LNCAP (cell line): ENCODE measurements around the gene UBE4A.

Source experiments
- CTCF ChIP-seq: fragments of 450-650 bp; IDR thresholded peaks from 2 replicates; pipeline ENCODE4 v1.5.1; 2017; ENCODE audit warnings: mild to moderate bottlenecking

The UBE4A gene

GRCh38 chr11:118436639-118437207, 77.3 kb downstream of the UBE4A start:
- TF ChIP-seq CTCF = 0 out of 2 replicates have a peak, but pooled peaks have one; percentile 19

GRCh38 chr11:118437208-118438125, 78.1 kb downstream of the UBE4A start:
- TF ChIP-seq CTCF = no peak

- no peak for TF ChIP-seq CTCF
Observed at GRCh38 chr11:118438314-118438931, 79.0 kb downstream of the UBE4A start.

GRCh38 chr11:118439646-118440045, 80.2 kb downstream of the UBE4A start:
- no peak for TF ChIP-seq CTCF

GRCh38 chr11:118441770-118442275, 82.4 kb downstream of the UBE4A start:
- TF ChIP-seq CTCF = no peak

GRCh38 chr11:118442301-118442700, 82.9 kb downstream of the UBE4A start:
- no peak for TF ChIP-seq CTCF

- no peak for TF ChIP-seq CTCF
Observed at GRCh38 chr11:118442908-118443589, 83.6 kb downstream of the UBE4A start.
